ENCODE measurements around the gene RAB11A.

DNA sequence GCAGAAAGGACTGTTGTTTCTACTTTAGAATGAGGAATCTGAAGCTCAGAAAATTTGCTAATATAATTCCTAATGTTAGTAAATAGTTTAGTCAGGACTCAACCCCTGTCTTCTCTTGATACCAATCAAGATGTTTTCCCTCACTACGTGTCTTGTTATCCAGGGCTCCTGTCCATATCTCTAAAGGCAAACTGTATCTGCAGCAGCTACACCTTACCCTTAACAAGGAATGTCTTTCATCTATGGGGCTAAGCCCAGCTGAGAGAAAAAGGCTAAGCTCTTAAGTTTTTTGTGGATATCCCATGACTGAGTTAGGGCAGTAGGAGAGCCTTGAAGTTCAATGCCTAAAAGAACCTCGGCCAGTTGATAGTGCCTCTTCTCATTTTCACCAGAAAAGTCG lies 32.5 kb downstream of the RAB11A start:
- TF ChIP-seq RELA (CRISPR knock-in tag; IDR thresholded peaks at IDR 0.05) (no peak), SP1 (IDR thresholded peaks at IDR 0.05) (no peak), SP1 (CRISPR knock-in tag; IDR thresholded peaks at IDR 0.05) (no peak), NFRKB (IDR thresholded peaks at IDR 0.05) (no peak), CENPT (CRISPR knock-in tag; IDR thresholded peaks at IDR 0.05; ENCODE audit: low read depth) (no peak), GATAD2A (CRISPR knock-in tag; IDR thresholded peaks at IDR 0.05) (no peak)
- TF ChIP-seq, protein P1, sequence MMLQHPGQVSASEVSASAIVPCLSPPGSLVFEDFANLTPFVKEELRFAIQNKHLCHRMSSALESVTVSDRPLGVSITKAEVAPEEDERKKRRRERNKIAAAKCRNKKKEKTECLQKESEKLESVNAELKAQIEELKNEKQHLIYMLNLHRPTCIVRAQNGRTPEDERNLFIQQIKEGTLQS (CRISPR knock-in tag; IDR thresholded peaks at IDR 0.05) = no peak

All from HepG2 (cell line).